MM.1S (cell line): ENCODE results near the gene COLQ.
A peak's percentile ranks its signal among the peaks of the same experiment; 100 is the strongest.

Experiments
- DNase-seq: peaks from one replicate; pipeline ENCODE4 v3.0.0-alpha.2; 2015
- H2AFZ ChIP-seq: fragments of 300-600 bp; sonication (generic); 2 replicates; pipeline ENCODE4 v1.6.0; 2016; ENCODE audit warnings: antibody characterized with exemption, low read length
- H3F3A ChIP-seq: fragments of 300-600 bp; sonication (generic); 2 replicates; pipeline ENCODE4 v1.6.1; 2016; ENCODE audit warnings: mild to moderate bottlenecking, antibody characterized with exemption, low read length, moderate library complexity, mixed read lengths; ENCODE audit not compliant: insufficient read depth
- H3K27ac ChIP-seq: fragments of 300-600 bp; sonication (generic); 2 replicates; pipeline ENCODE4 v1.5.1; 2016; ENCODE audit warnings: mild to moderate bottlenecking, low read length
- H3K27me3 ChIP-seq: fragments of 300-600 bp; sonication (generic); replicated peaks from 2 replicates; pipeline ENCODE4 v1.6.0; 2016; ENCODE audit warnings: low read length; ENCODE audit not compliant: insufficient read depth
- H3K36me3 ChIP-seq: fragments of 300-600 bp; sonication (generic); replicated peaks from 2 replicates; pipeline ENCODE4 v1.6.1; 2016; ENCODE audit warnings: mild to moderate bottlenecking, low read length, mixed read lengths; ENCODE audit not compliant: insufficient read depth
- H3K4me1 ChIP-seq: fragments of 300-600 bp; sonication (generic); 2 replicates; pipeline ENCODE4 v1.6.1; 2016; ENCODE audit warnings: low read length, mixed read lengths
- H3K4me2 ChIP-seq: fragments of 300-600 bp; sonication (generic); 2 replicates; pipeline ENCODE4 v1.6.0; 2016; ENCODE audit warnings: low read depth, low read length
- H3K4me3 ChIP-seq: fragments of 300-600 bp; sonication (generic); 2 replicates; pipeline ENCODE4 v1.5.1; 2016; ENCODE audit warnings: low read length, mixed read lengths
- H3K79me2 ChIP-seq: fragments of 300-600 bp; sonication (generic); 2 replicates; pipeline ENCODE4 v1.6.1; 2016; ENCODE audit warnings: mixed run types, low read length, mixed read lengths
- H3K9ac ChIP-seq: fragments of 300-600 bp; sonication (generic); 2 replicates; pipeline ENCODE4 v1.6.1; 2016; ENCODE audit warnings: low read length, mixed read lengths
- H3K9me2 ChIP-seq: fragments of 300-600 bp; sonication (generic); replicated peaks from 2 replicates; pipeline ENCODE4 v1.6.1; 2016; ENCODE audit warnings: mild to moderate bottlenecking, low read length, mixed read lengths; ENCODE audit not compliant: insufficient read depth
- H3K9me3 ChIP-seq: fragments of 300-600 bp; sonication (generic); replicated peaks from 2 replicates; pipeline ENCODE4 v1.6.1; 2016; ENCODE audit warnings: mild to moderate bottlenecking, low read length, mixed read lengths; ENCODE audit not compliant: insufficient read depth
- H4K20me1 ChIP-seq: fragments of 300-600 bp; sonication (generic); 2 replicates; pipeline ENCODE4 v1.6.1; 2016; ENCODE audit warnings: mild to moderate bottlenecking, low read length, moderate library complexity, mixed read lengths; ENCODE audit not compliant: insufficient read depth
- EZH2 ChIP-seq: fragments of 300-600 bp; sonication (generic); optimal IDR thresholded peaks from 2 replicates; pipeline ENCODE3; 2017; ENCODE audit warnings: low read depth, mild to moderate bottlenecking, antibody characterized with exemption, low read length, mixed read lengths
- EZH2phosphoT487 ChIP-seq: fragments of 300-600 bp; sonication (generic); IDR thresholded peaks from 2 replicates; pipeline ENCODE4 v1.6.1; 2018; ENCODE audit warnings: antibody characterized with exemption, low read length
- TF ChIP-seq, protein P1 (sequence below): fragments of 300-600 bp; sonication (generic); IDR thresholded peaks from 2 replicates; pipeline ENCODE4 v1.5.1; 2016; ENCODE audit warnings: antibody characterized with exemption, low read length, mixed read lengths

Gene COLQ

DNA sequence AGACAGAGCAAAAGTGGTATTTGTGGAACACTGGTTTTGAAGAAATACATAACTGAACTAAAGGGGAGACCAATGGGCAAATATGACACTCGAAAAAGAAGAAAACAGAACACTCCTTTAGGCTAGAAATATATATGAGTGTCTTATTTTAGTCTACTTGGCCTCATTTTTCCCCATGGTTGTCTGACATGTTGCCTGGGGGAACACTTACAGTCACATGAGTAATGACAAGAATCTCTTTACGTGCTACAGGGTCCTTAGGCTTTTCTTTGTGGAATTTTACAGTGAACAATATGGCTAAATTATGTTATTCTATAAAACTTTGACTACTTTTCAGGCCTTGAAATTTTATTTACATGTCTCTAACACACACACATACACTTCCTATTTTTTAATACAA is 111.7 kb downstream of the COLQ start:
- 0 out of 2 replicates have a peak, but pooled peaks cover 2% of the 10 kb centered on the region for H3K36me3 ChIP-seq
- H3F3A ChIP-seq: no peaks in the 10 kb centered on the region
- no peaks in the 10 kb centered on the region for H3K9me2 ChIP-seq
- H3K4me3 ChIP-seq: no peak overlapping the region
- H3K27me3 ChIP-seq: no peaks in the 10 kb centered on the region
- no peak overlapping the region for H3K27ac ChIP-seq
- DNase-seq: no peak
- H4K20me1 ChIP-seq: no peaks in the 10 kb centered on the region
- H3K9me3 ChIP-seq: no peaks in the 10 kb centered on the region
- H3K4me1 ChIP-seq: no peaks in the 10 kb centered on the region
- TF ChIP-seq EZH2phosphoT487 (no peak), EZH2 (no peak)
- TF ChIP-seq, protein P1, sequence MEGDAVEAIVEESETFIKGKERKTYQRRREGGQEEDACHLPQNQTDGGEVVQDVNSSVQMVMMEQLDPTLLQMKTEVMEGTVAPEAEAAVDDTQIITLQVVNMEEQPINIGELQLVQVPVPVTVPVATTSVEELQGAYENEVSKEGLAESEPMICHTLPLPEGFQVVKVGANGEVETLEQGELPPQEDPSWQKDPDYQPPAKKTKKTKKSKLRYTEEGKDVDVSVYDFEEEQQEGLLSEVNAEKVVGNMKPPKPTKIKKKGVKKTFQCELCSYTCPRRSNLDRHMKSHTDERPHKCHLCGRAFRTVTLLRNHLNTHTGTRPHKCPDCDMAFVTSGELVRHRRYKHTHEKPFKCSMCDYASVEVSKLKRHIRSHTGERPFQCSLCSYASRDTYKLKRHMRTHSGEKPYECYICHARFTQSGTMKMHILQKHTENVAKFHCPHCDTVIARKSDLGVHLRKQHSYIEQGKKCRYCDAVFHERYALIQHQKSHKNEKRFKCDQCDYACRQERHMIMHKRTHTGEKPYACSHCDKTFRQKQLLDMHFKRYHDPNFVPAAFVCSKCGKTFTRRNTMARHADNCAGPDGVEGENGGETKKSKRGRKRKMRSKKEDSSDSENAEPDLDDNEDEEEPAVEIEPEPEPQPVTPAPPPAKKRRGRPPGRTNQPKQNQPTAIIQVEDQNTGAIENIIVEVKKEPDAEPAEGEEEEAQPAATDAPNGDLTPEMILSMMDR: no peak
- no peak overlapping the region for H2AFZ ChIP-seq
- H3K4me2 ChIP-seq: no peak overlapping the region
- H3K9ac ChIP-seq: no peak overlapping the region
- no peaks in the 10 kb centered on the region for H3K79me2 ChIP-seq

DNA sequence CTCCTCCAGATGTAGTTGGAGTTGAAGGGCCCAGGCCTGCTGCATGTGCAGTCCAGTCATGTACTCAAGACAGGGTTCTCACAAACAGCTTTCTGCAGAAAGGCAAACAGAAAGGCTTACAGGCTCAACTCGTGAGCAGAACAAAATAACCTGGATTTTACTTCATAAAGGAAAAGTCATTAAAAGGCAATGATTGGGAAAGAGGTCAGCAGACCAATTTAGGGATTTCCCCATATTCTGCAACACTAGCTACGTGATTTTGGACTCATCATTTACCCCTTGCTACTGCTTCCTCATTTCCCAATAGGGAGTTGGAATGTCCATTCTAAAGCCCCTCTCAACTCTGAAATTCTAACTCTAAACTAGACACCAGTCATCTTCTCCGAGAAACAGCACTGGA is 112.3 kb downstream of the COLQ start:
- H3F3A ChIP-seq: no peaks in the 10 kb centered on the region
- H3K4me3 ChIP-seq: no peak overlapping the region
- no peak overlapping the region for H2AFZ ChIP-seq
- no peaks in the 10 kb centered on the region for H4K20me1 ChIP-seq
- no peaks in the 10 kb centered on the region for H3K79me2 ChIP-seq
- no peak overlapping the region for H3K4me2 ChIP-seq
- no peak for TF ChIP-seq EZH2
- no peak for TF ChIP-seq EZH2phosphoT487
- TF ChIP-seq, protein P1: no peak
- no peak overlapping the region for H3K9ac ChIP-seq
- no peaks in the 10 kb centered on the region for H3K4me1 ChIP-seq
- H3K36me3 ChIP-seq: no peaks in the 10 kb centered on the region
- no peak overlapping the region for H3K27ac ChIP-seq
- H3K9me2 ChIP-seq: no peaks in the 10 kb centered on the region
- no peaks in the 10 kb centered on the region for H3K9me3 ChIP-seq
- no peaks in the 10 kb centered on the region for H3K27me3 ChIP-seq
- DNase-seq: no peak

- H3K27me3 ChIP-seq: no peaks in the 10 kb centered on the region
- no peaks in the 10 kb centered on the region for H3K9me2 ChIP-seq
- no peaks in the 10 kb centered on the region for H3K79me2 ChIP-seq
- H3K9me3 ChIP-seq: no peaks in the 10 kb centered on the region
- H2AFZ ChIP-seq: no peak overlapping the region
- TF ChIP-seq, protein P1: peak; percentile 68
- TF ChIP-seq EZH2 (no peak), EZH2phosphoT487 (no peak)
- no peak overlapping the region for H3K4me2 ChIP-seq
- no peak overlapping the region for H3K4me3 ChIP-seq
- no peaks in the 10 kb centered on the region for H3K4me1 ChIP-seq
- H3K9ac ChIP-seq: no peak overlapping the region
- peak; percentile 60 for DNase-seq
- H3K36me3 ChIP-seq: no peaks in the 10 kb centered on the region
- H3F3A ChIP-seq: no peaks in the 10 kb centered on the region
- no peaks in the 10 kb centered on the region for H4K20me1 ChIP-seq
- H3K27ac ChIP-seq: no peak overlapping the region
Measured at GRCh38 chr3:15405448-15406050, 116.0 kb downstream of the COLQ start.
